Natural killer cell (primary cell): ENCODE data around the gene DOHH. TPM values are rescaled to one million over a fixed set of nuclear protein-coding genes. Genes with fewer than 3 reads are reported as not detected.

ENCODE experiments used
- ATAC-seq, 3 donors: fragments of 150-1000 bp in 2 of 3; fragments of 200-7000 bp in 1 of 3; cut with Tn5 transposase; 1 replicate in 1 of 3; 2 replicates in 2 of 3; pipeline ENCODE4 v1.10.0; 2021; ENCODE audit warnings: mild to moderate bottlenecking in 2 of 3, moderate library complexity in 2 of 3
- DNase-seq, 2 donors: peaks; one replicate each; pipeline versions ENCODE4 v3.0.0 to v3.0.0-alpha.2; 2013 to 2021; ENCODE audit warnings: mixed read lengths in 1 of 2
- H3K27ac ChIP-seq: one replicate; pipeline ENCODE4 v1.5.1; 2013; ENCODE audit warnings: mild to moderate bottlenecking, low read length
- H3K27me3 ChIP-seq: one replicate; pipeline ENCODE4 v1.6.1; 2013; ENCODE audit warnings: low read length; ENCODE audit not compliant: control insufficient read depth, insufficient read depth
- H3K36me3 ChIP-seq: one replicate; pipeline ENCODE4 v1.6.1; 2013; ENCODE audit warnings: low read length; ENCODE audit not compliant: control insufficient read depth, insufficient read depth
- H3K4me1 ChIP-seq: one replicate; pipeline ENCODE4 v1.6.1; 2013; ENCODE audit warnings: low read length; ENCODE audit not compliant: control insufficient read depth, insufficient read depth
- H3K4me3 ChIP-seq: one replicate; pipeline ENCODE4 v1.5.1; 2013; ENCODE audit warnings: low read length
- H3K9me3 ChIP-seq: one replicate; pipeline ENCODE4 v1.6.1; 2013; ENCODE audit warnings: low read length; ENCODE audit not compliant: control insufficient read depth, insufficient read depth
- H3K27ac Mint-ChIP-seq, 2 donors: one replicate each; pipeline ENCODE4 v1.8.0; 2022; ENCODE audit warnings: mild to moderate bottlenecking in 2 of 2, mixed read lengths in 2 of 2, moderate library complexity in 1 of 2
- H3K27me3 Mint-ChIP-seq, 2 donors: one replicate each; pipeline ENCODE4 v1.8.0; 2022; ENCODE audit warnings: low read depth in 2 of 2, mixed read lengths in 2 of 2
- H3K36me3 Mint-ChIP-seq: one replicate; pipeline ENCODE4 v1.8.0; 2022; ENCODE audit warnings: mixed read lengths
- H3K4me1 Mint-ChIP-seq, 2 donors: one replicate each; pipeline ENCODE4 v1.8.0; 2022; ENCODE audit warnings: mixed read lengths in 2 of 2
- H3K4me3 Mint-ChIP-seq: one replicate; pipeline ENCODE4 v1.8.0; 2022; ENCODE audit warnings: mild to moderate bottlenecking, moderate library complexity, mixed read lengths
- H3K9me3 Mint-ChIP-seq, 2 donors: one replicate each; pipeline ENCODE4 v1.8.0; 2022; ENCODE audit warnings: mixed read lengths in 2 of 2
- CTCF ChIP-seq: fragments of 200-600 bp; IDR thresholded peaks from one replicate; pipeline ENCODE4 v1.8.0; 2022; ENCODE audit warnings: antibody characterized with exemption
- WGBS: methylation state at CpG from one replicate; pipeline ENCODE4 v1.1.7; 2013; ENCODE audit warnings: missing lambda C conversion rate; ENCODE audit not compliant: insufficient coverage; 5-methylcytosine and 5-hydroxymethylcytosine counted together
- intact Hi-C: fragments of 100-400 bp; cut with micrococcal nuclease; formaldehyde crosslinking; loops from one replicate; pipeline ENCODE4 v1.14.2; 2022
- total RNA-seq, 4 donors: library from RNA; stranded (reverse); fragments of 120-200 nt in 1 of 4; gene quantifications; one replicate each; pipeline versions ENCODE4 v1.2.3 to v1.2.4, GENCODE V29; 2013 to 2022

Gene DOHH
- total RNA-seq, 3 donors from 2014 or later (not counting 1 experiment from before 2014, with no cell fraction given) = 4.5 to 5.9 (median 4.6) TPM

GRCh38 chr19:3464587-3465235 lies 35.8 kb downstream of the DOHH start:
- H3K27ac Mint-ChIP-seq = no peak overlapping the region
- no peak for ATAC-seq
- H3K4me1 ChIP-seq = no peaks in the 10 kb centered on the region
- intact Hi-C loops = no loop called here
- H3K27me3 Mint-ChIP-seq = no peaks in the 10 kb centered on the region
- H3K9me3 Mint-ChIP-seq = no peaks in the 10 kb centered on the region
- WGBS = 95% methylated on average over 24 of the region's 31 CpGs
- no peak for DNase-seq
- H3K4me1 Mint-ChIP-seq = no peaks in the 10 kb centered on the region
- no peak for TF ChIP-seq CTCF
- no peaks in the 10 kb centered on the region for H3K27me3 ChIP-seq
- peaks cover 3% of the 10 kb centered on the region for H3K9me3 ChIP-seq
- no peak overlapping the region for H3K4me3 ChIP-seq
- H3K4me3 Mint-ChIP-seq = no peak overlapping the region
- H3K27ac ChIP-seq = no peak overlapping the region
- no peaks in the 10 kb centered on the region for H3K36me3 Mint-ChIP-seq
- no peaks in the 10 kb centered on the region for H3K36me3 ChIP-seq

DNA sequence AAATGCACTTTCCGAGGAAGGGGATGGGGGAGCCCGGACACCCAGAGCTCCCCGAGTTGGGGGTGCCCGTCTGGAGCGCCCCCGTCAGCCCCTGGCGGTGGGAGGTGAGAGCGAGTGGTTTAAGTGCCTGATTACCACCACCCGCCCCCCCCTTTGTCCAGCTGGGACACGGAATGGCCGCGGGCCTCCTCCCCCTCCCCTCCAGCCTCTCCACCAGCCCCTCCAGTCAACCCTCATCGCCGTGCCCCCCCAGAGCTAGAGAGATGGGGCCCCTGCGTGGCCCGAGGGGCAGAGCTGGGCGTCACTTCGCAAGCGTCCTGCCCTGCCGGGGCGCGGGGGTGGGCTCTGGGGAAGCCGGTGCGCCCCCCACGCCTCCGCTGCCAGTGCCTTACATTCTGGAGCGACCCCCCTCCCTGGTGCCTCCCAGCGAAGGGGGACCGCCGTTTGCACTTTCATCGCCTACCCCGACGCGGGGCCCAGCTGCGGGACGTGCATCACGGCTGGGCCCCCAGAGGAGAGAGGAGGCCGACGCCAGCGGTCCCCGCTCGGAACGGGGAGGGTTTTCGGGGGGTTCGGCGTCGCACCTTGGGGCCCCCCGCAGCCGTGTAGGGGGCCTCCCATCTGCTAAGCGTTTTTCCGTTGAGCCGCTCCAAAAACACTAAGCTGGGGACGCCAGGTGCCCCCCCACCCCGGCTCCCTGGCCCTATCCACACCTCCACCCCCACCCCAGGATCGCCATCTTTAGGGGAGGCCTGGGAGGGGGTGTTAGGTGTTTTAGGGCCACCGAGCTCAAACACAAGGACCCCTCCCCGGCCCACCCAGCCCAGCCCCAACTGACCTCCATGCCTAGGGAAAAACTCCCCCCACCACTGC lies 36.5 kb downstream of the DOHH start:
- ATAC-seq = no peak
- Mint-ChIP-seq H3K36me3 (no peaks in the 10 kb centered on the region), H3K9me3 (no peaks in the 10 kb centered on the region), H3K4me1 (peaks cover 0 to 5% of the 10 kb centered on the region in 2 donors), H3K27ac (no peak overlapping the region), H3K27me3 (no peaks in the 10 kb centered on the region), H3K4me3 (no peak overlapping the region)
- peaks cover 4% of the 10 kb centered on the region for H3K4me1 ChIP-seq
- H3K27ac ChIP-seq = no peak overlapping the region
- intact Hi-C loops = no loop called here
- H3K9me3 ChIP-seq = peaks cover 3% of the 10 kb centered on the region
- 95% methylated on average over 52 of the region's 57 CpGs for WGBS
- H3K27me3 ChIP-seq = no peaks in the 10 kb centered on the region
- no peak for DNase-seq
- H3K4me3 ChIP-seq = no peak overlapping the region
- TF ChIP-seq CTCF = no peak
- H3K36me3 ChIP-seq = no peaks in the 10 kb centered on the region

GRCh38 chr19:3462991-3463713 lies 37.3 kb downstream of the DOHH start:
- Mint-ChIP-seq H3K9me3 (no peaks in the 10 kb centered on the region), H3K36me3 (no peaks in the 10 kb centered on the region), H3K4me3 (no peak overlapping the region), H3K27me3 (no peaks in the 10 kb centered on the region), H3K27ac (no peak overlapping the region), H3K4me1 (peaks cover 0 to 10% of the 10 kb centered on the region in 2 donors)
- ATAC-seq (no peak), DNase-seq (no peak)
- no peak for TF ChIP-seq CTCF
- H3K27ac ChIP-seq = no peak overlapping the region
- H3K27me3 ChIP-seq = no peaks in the 10 kb centered on the region
- 93% methylated on average over 45 of the region's 58 CpGs for WGBS
- peaks cover 4% of the 10 kb centered on the region for H3K4me1 ChIP-seq
- H3K9me3 ChIP-seq = peaks cover 3% of the 10 kb centered on the region
- intact Hi-C loops = no loop called here
- no peaks in the 10 kb centered on the region for H3K36me3 ChIP-seq
- H3K4me3 ChIP-seq = no peak overlapping the region
